Measurements from ENCODE around the gene SLC25A1.

DNA sequence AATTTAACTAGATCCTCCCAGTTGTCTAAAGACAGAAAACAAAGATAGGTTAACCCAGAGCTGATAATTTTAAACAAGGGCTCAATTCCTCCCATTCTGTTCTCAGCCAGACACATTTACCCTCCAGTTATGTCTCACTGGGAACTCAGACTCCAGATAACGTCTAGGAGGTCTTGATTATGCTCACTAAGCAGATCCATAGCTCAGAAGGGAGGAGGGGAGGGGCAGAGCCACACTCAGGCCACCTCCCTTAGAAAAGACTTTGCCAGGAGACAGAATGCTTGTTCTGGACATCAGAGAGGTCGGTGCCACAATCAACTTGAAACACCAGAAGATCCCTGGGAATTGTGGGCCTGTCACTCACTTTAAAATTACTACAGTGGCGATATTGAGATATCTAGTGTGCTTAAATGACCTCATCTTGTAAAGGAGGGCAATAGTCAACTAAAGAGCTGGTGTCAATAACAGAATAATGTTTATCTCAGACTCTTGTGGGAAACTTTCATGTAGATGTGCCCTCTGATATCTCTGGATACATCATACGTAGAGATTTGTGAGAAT is 29.8 kb upstream of the SLC25A1 start:
- no peak for TF ChIP-seq REST (IDR thresholded peaks at IDR 0.05; ENCODE audit: insufficient read depth in 1 of 2, low read depth in 2 of 2, low read length in 1 of 2)
- TF ChIP-seq, protein P1, sequence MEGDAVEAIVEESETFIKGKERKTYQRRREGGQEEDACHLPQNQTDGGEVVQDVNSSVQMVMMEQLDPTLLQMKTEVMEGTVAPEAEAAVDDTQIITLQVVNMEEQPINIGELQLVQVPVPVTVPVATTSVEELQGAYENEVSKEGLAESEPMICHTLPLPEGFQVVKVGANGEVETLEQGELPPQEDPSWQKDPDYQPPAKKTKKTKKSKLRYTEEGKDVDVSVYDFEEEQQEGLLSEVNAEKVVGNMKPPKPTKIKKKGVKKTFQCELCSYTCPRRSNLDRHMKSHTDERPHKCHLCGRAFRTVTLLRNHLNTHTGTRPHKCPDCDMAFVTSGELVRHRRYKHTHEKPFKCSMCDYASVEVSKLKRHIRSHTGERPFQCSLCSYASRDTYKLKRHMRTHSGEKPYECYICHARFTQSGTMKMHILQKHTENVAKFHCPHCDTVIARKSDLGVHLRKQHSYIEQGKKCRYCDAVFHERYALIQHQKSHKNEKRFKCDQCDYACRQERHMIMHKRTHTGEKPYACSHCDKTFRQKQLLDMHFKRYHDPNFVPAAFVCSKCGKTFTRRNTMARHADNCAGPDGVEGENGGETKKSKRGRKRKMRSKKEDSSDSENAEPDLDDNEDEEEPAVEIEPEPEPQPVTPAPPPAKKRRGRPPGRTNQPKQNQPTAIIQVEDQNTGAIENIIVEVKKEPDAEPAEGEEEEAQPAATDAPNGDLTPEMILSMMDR (IDR thresholded peaks at IDR 0.05) = no peak
- no peak for TF ChIP-seq POLR2AphosphoS5 (IDR thresholded peaks at IDR 0.05; ENCODE audit: low read depth, low read length)

Measured in Panc1 (cell line).